HG02840 (cell line): ENCODE results near the gene PHF5A.
A peak's percentile ranks its signal among the peaks of the same experiment; 100 is the strongest.

Experiments
- ATAC-seq: cut with Tn5 transposase; IDR thresholded peaks from one replicate; pipeline ENCODE4 v1.9.1; 2021; ENCODE audit warnings: mild to moderate bottlenecking, moderate library complexity, moderate number of reproducible peaks; ENCODE audit not compliant: unreplicated experiment, low FRiP score

The PHF5A gene, protein sequence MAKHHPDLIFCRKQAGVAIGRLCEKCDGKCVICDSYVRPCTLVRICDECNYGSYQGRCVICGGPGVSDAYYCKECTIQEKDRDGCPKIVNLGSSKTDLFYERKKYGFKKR

DNA sequence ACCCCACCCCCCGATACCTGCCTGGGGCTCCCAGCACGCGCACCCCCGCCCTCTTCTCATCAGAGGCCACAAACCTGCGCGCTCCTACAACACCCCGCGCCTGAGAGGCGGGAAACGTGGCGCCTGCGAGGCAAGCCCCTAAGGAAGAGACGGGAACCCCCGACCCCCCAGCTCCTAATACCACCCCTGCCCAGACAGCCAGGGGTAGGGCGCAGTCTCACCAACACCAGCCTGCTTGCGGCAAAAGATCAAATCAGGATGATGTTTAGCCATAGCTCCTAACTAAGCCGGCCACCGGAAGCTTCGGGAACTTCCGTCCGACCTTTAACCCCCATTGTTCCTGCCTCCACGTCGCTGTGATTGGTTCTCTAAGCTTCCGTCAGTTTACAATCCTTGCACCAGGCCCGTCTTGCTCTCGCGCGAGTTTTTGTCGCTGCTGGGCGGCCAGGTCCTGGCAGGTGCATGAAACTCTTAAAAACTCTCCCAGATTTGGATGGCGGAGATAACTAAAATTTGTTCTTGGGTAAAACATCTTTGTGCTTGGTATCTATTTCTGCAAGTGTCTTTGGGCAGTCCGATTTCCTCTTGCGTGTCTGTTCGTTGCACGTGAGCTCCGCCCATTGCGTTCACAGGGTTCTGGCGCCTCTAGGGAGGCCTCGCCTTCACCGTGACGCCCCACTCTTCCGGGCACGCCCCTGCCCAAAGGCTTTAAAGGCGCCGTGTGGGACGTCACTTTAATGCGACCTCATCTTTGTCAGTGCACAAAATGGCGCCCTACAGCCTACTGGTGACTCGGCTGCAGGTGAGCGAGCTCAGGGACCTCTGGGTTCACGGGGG lies at the start of gene PHF5A, which contains the start of gene ACO2:
TSS of gene PHF5A (minus strand) at position 312 of the 837 bp plus-strand sequence. CDS start at position 273, 39 bp downstream.
TSS of gene ACO2 (plus strand) at position 737 of the 837 bp plus-strand sequence. CDS start at position 767, 30 bp downstream.
- peak; percentile 92 for ATAC-seq

DNA sequence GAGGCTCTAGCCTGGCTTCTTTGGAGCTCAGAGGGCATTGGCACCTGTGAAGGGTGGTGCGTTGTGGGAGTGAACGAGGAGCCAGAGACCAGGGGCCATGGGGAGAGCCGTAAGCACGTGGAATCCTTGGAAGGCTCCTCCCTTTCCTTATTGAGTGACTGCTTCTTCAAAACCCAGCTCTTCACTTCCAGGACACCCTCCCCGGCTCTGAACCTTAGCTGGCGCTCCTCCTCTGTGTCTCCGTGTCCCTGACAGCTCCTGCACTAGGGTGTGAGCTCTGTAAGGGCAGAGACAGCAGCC lies 49.5 kb upstream of the PHF5A start:
- no peak for ATAC-seq

DNA sequence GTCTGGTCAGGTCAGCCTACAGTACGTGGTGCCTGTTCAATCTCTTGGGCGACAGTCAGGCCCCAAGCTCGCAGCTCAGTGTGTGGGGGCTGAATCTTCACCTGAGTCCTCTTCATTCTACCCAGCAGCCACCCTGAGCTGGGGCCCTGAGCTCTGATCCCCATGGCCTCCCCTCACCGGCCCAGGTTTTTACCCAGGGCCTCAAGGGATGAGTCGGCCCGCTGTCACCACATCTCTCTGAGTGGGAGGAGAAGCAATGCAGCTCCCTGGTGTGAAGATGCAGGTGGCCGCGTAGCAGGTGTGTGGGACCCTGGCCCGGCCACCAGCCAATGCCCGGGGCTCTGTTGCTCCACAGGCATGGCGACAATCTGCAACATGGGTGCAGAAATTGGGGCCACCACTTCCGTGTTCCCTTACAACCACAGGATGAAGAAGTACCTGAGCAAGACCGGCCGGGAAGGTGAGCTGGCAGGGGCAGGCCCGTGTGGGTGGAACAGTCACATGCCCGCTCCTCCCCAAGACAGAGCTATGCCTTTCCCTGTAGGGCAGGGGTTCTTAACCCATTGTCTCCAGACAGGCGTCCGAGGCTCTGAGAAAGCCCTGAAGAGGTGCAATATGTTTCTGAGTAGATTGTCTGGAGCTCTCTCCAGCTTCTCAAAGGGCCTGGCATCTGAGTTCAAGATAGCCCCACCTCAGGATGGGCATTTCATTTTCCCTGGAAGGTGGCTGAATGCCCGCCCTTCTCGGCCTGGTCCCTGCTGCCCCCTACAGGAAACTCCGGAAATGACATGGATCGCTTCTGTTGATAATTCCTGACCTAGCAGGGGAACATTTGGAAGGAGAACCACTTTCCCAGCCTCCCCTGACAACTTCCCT lies 48.9 kb upstream of the PHF5A start:
- ATAC-seq: no peak

DNA sequence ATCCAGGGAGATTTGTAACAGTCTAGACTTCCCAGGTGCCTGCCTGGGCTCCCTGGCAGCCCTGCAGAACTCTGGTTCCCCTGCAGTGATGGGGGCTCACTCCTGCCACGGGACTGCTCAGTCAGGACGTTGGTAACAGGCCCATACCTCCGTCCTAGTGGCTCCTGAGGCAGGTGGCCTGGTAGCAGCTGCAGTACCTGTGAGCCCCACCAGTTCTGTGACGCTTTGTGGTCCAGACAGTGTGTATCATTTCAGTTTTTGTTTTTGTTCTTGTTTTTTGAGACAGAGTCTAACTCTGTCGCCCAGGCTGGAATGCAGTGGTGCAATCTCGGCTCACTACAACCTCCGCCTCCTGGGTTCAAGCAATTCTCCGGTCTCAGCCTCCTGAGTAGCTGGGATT lies 48.0 kb upstream of the PHF5A start:
- ATAC-seq: no peak

DNA sequence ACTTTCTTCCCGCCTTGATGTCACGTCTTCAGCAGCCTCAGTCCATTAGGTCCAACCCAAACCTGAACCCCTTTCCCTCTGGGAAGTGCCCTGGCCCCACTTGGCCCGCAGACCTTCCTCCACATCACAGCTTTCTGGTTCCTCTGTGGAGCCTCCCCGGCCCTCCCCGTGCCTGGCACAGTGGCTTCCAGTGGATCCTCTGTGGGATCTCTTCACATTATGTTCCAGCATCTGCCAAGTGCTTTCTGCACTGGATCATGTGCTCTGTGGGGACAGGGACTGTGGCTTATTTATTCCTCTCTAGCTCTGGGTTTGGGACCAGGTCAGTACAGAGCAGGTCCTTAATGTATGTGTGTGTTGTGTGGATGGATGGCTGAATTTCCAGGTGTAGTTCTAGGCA lies 44.9 kb upstream of the PHF5A start:
- ATAC-seq: no peak

DNA sequence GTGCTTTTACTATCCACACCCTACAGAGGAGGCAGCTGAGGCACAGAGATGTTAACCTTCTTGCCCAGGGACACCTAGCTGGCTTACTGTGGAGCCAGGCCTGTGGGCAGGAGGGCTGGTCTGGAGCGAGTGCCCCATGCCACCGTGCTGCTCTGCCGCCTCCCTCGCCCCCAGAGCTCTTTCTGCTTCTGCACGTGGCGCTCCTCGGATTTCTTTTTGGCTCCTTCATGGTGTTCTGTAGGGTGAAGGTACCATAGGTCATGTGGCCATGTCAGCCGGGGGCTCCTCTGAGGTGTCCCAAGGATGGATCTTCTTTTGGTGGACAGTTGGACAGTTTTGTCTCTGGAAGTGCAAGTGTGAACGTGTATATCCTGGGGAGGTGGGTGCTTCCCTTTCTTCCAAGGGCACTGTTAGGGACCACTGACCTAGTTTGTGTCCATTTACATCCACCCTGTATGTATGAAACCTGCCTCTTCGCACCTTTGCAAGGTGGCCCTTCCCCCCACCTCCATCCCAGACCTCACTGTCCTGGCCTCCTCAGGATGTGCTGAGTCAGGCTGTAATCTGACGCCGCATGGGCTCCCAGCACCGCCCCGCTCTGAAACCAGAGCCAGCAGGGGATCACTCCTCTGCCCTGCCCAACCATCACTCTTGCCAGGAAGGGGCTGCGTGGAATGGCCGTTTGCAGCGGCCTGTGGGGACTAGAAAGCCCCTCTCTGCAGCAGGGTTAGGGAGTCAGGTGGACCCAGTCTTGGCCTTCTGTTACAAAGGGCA lies 44.1 kb upstream of the PHF5A start:
- no peak for ATAC-seq

DNA sequence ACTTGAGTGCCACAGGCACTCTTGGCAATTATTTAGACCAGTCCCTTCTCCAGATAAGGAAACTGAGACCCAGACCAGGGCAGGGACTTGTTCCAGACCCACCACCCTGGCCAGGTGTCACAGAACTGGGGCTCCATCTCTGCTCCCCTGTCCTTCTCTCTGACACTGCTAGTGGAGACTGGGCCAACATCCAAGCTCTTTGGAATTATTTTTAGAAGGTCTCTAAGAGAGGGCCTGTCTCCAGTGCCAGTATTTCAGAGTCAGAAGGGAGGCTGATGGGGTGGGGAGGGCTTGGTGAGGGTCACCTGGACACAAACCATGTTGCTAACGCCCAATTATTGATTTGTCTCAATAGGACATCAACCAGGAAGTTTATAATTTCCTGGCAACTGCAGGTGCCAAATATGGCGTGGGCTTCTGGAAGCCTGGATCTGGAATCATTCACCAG lies 43.1 kb upstream of the PHF5A start:
- ATAC-seq: no peak

DNA sequence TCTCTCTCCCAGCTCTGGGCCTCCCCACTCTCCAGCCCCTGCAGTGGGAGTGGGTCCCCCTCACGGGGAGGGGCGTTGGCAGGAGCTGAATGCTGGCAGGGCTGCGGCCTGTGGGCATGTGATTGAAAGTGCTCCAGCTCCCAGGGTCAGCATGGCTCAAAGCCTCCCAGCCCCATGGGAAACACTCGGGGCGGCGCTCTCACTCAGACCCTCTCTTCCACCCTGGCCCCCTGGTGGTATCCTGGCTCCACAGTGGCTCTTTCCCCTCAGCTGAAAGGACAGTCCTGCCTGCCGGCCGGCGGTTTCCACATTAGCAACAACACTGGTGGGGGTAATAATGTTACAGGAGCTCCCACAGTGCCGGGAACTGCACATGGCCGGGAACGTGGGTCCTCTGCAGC lies 40.3 kb upstream of the PHF5A start:
- ATAC-seq: no peak

DNA sequence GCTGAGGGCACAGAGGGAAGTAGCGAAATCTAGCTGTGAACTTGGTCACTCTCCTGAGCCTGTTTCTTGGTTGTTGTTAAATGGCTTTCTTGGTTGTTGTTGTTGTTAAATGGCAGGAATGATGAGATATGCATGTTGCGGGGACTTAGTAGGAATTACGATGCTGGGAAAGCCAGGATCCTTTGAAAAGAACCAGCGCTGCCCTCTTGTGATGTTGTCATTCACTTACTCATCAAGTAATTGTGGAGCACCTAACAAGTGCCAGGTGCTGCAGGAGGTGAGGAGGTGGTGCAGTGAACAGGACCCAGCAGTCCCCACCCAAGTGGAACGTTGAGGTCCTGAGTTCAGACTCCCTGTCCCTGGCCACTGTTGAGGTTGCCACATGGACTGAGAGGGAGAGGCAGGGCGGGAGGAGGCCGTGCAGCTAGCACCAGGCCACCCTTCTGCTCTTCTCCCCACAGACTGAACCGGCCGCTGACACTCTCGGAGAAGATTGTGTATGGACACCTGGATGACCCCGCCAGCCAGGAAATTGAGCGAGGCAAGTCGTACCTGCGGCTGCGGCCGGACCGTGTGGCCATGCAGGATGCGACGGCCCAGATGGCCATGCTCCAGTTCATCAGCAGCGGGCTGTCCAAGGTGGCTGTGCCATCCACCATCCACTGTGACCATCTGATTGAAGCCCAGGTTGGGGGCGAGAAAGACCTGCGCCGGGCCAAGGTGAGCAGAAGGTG lies 39.0 kb upstream of the PHF5A start:
- no peak for ATAC-seq

DNA sequence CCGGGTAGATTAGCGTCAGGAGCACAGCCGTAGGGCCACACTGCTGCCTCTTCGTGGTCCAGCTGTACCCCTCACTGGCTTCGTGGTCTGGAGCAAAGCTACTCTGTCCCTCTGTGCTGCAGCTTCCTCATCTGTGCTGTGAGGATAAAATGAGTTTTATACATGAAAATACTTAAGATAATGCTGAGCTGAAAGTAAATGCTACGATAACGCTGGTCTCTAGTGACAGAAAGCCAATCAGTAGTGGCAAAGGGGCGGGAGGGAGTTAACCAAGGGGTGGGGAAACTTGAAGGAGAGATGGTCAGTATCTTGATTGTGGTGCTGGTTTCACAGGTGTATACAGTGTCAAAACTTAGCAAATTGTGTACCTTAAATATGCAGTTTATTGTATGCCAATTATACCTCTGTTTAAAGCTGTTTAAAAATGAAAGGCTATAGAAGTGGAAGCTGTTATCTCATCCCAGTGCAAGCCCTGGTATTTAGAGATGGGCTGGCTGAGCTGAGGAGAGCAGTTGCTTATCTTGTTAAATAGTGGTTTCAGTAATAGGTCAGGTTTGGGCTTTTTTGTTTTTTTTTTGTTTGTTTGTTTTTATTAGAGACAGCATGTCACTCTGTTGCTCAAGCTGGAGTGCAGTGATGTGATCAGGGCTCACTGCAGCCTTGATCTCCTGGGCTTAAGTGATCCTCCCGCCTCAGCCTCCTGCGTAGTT lies 37.2 kb upstream of the PHF5A start:
- no peak for ATAC-seq

DNA sequence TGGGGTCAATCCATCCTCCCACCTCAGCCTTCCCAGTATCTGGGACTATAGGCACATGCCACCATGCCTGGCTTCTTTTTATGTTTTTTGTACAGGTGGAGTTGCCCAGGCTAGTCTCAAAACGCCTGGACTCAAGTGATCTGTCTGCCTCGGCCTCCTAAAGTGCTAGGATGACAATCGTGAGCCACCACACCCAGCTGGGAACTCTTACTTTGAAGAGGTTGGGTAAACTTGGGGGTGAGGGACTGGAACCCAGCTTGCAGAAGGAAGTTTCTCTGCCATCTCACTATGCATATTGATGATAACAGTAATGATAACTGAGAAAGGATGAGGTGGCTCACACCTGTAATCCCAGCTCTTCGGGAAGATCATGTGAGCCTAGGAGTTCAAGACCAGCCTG lies 36.3 kb upstream of the PHF5A start:
- ATAC-seq: no peak

DNA sequence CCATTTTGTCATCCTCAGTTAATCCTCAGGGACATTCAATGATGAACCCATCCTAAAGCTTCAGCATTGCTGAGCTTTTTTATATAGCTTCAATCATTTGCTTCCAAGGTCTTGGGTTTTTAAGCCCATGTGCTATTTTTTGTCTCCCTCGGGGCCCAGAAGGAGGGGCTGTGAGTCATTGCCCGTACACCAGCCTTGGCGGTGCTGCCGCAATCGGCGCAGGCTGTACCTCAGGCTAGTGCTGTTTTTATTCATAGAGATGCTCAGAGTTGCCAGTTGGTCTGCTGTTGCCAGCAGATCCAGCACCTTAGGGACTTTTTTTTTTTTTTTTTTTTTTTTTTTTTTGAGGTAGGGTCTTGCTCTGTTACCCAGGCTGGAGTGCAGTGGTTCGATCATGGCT lies 35.9 kb upstream of the PHF5A start:
- ATAC-seq: no peak

DNA sequence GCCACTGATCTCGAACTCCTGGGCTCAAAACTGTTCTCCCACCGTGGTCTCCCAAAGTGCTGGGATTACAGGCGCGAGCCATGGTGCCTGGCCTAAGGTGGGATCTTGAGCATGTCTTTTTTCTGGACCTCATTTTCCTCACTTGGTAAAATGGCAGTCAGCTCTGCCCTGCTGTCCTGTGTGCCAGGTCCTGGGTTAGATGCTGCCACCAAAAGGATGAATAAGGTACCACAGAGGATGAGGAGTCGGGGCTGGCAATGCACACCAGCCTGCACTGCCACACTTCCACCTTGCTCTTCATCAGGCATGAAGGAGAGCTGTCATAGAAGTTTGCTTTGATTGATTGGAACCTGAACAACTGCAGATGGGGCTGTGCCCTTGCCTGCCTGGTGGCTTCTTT lies 32.7 kb upstream of the PHF5A start:
- ATAC-seq: no peak

DNA sequence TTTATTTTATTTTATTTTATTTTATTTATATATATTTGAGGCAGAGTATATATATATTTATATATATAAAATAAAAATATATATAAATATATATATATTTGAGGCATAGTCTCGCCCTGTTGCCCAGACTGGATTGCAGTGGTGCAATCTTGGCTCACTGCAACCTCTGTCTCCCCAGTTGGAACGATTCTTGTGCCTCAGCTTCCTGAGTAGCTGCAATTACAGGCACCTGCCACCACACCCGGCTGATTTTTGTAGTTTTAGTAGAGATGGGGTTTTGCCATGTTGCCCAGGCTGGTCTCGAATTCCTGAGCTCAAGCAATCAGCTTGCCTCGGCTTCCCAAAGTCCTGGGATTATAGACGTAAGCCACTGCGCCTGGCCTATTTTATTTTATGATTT lies 31.8 kb upstream of the PHF5A start:
- ATAC-seq: no peak

DNA sequence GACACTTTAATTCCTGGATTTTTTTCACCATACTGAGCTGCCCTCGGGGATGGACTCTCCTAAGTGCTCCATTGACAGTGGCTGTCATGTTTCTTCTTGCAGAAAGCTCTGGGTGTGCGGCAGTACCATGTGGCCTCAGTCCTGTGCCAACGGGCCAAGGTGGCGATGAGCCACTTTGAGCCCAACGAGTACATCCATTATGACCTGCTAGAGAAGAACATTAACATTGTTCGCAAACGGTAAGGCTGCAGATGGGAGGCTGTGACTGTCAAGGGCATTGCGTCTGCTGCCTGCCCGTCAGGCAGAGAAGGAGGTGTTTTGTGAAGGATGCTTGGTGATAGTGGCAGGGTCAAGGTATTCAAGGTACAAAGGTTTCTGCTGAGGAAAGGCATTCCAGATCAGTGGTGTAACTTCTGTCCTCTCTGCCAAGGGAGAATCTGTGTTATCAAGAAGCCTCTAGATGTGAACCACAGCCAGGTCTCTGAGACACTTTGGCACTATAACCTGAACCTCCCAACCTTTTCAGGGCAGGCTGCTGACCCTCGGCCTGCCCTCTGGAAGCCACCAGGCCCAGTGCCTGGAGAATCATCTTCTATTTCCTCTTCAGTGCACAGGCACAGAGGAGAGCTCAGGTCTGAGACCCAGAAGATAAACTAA lies 31.3 kb upstream of the PHF5A start:
- ATAC-seq: no peak

DNA sequence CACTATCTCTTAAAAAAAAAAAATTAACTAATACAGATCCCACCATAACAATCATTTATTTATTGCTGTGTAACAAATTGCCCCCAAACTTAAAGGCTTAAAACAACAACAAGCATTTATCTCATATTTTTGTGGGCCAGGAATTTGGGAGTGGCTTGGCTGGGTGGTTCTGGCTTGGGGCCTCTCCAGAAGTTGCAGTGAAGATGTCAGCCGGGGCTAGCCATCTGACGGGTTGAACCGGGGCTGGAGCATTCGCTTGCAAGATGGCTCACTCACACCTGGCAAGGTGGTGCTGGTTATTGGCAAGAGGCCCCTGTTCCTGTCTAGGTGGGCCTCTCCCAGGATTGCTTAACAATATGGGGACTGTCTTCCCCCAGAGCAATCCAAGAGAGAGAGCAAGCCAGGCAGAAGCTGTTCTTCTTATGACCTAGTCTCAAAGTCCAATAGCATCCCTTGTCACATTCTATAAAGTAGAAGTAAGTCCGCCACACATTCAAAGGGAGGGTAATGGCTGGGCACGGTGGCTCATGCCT lies 29.9 kb upstream of the PHF5A start:
- no peak for ATAC-seq

DNA sequence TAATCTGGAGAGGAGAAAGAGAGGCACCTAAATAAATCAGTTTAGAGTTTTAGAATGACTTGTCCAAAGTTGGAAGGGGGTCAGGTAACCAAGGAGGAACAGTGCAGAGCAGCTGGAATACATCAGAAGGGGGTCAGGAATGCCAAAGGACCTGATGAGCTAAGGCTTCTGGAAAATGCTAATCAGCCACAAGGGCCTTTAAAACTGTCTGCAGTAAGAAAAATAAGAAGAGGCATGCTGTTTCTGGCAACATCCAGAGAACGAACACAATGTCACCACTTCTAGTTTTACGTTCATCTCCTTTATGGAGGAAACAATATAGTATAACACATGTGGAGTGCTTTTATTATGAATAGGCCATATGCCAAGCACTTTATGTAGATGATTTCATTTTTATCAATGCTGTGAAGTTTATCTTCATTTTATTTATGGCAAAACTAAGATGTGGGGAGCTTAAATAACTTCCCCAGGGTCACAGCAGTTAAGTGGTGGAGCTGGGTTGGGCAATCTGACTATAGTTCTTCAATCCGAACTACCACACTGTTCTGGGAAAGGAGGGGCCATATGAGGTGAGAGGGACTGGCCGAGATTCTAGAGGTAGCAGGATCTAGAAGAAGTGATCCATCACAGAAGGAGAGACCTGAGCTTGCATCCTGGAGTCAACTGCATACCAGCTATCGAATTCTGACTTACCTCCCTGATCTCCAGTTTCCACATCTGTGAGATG lies 23.0 kb upstream of the PHF5A start:
- no peak for ATAC-seq
